ACC112 (cell line): ENCODE results near the gene SMDT1.
"Not testable (repeated sequence)": the region's sequence is repeated elsewhere in the genome, so short reads cannot be mapped to it uniquely, and the experiment has no call there.

ENCODE experiments used
- H2AFZ ChIP-seq: fragments of 200-600 bp; sonication (generic); one replicate; pipeline ENCODE4 v1.6.0; 2017; ENCODE audit warnings: antibody characterized with exemption, low read length; ENCODE audit not compliant: unreplicated experiment
- H3K27ac ChIP-seq: fragments of 200-600 bp; sonication (generic); 2 replicates; pipeline ENCODE4 v1.5.1; 2014; ENCODE audit warnings: low read depth, mild to moderate bottlenecking, antibody characterized with exemption, low read length, moderate library complexity
- H3K27me3 ChIP-seq: fragments of 200-600 bp; sonication (generic); 2 replicates; pipeline ENCODE4 v1.6.1; 2014; ENCODE audit warnings: mild to moderate bottlenecking, antibody characterized with exemption, low read length, moderate library complexity, mixed read lengths; ENCODE audit not compliant: insufficient read depth
- H3K36me3 ChIP-seq: fragments of 200-600 bp; sonication (generic); 2 replicates; pipeline ENCODE4 v1.6.1; 2016; ENCODE audit warnings: mild to moderate bottlenecking, antibody characterized with exemption, low read length, moderate library complexity, mixed read lengths; ENCODE audit not compliant: insufficient read depth
- H3K4me1 ChIP-seq: fragments of 200-600 bp; sonication (generic); one replicate; pipeline ENCODE4 v1.6.1; 2016; ENCODE audit warnings: low read length, mixed read lengths; ENCODE audit not compliant: insufficient read depth, unreplicated experiment, control insufficient read depth
- H3K4me3 ChIP-seq: fragments of 200-600 bp; sonication (generic); 2 replicates; pipeline ENCODE4 v1.5.1; 2014; ENCODE audit warnings: mild to moderate bottlenecking, low read depth, low read length
- H3K79me2 ChIP-seq: fragments of 200-600 bp; sonication (generic); one replicate; pipeline ENCODE4 v1.6.0; 2016; ENCODE audit warnings: low read length; ENCODE audit not compliant: control insufficient read depth, unreplicated experiment, insufficient read depth

The SMDT1 gene

GRCh38 chr22:42115420-42115830 lies 35.9 kb downstream of the SMDT1 start:
- not testable (repeated sequence) for H3K4me1 ChIP-seq, H2AFZ ChIP-seq, H3K27me3 ChIP-seq, H3K79me2 ChIP-seq, H3K27ac ChIP-seq, H3K4me3 ChIP-seq, H3K36me3 ChIP-seq

GRCh38 chr22:42116848-42117424 lies 37.4 kb downstream of the SMDT1 start:
- Histone ChIP-seq H3K27me3 (no peaks in the 10 kb centered on the region), H3K36me3 (no peaks in the 10 kb centered on the region), H3K4me1 (no peaks in the 10 kb centered on the region), H2AFZ (no peak overlapping the region), H3K4me3 (no peak overlapping the region), H3K79me2 (no peaks in the 10 kb centered on the region), H3K27ac (no peak overlapping the region)

GRCh38 chr22:42120231-42121021 lies 40.9 kb downstream of the SMDT1 start:
- not testable (repeated sequence) for H3K27ac ChIP-seq, H2AFZ ChIP-seq, H3K27me3 ChIP-seq, H3K4me3 ChIP-seq, H3K36me3 ChIP-seq, H3K79me2 ChIP-seq, H3K4me1 ChIP-seq

GRCh38 chr22:42123529-42123928 lies 44.0 kb downstream of the SMDT1 start:
- not testable (repeated sequence) for H3K27me3 ChIP-seq

GRCh38 chr22:42127606-42128005 lies 48.1 kb downstream of the SMDT1 start:
- H3K79me2 ChIP-seq, result no peaks in the 10 kb centered on the region
- no peak overlapping the region for H3K27ac ChIP-seq
- H3K4me1 ChIP-seq, result no peaks in the 10 kb centered on the region
- no peak overlapping the region for H3K4me3 ChIP-seq
- H2AFZ ChIP-seq, result no peak overlapping the region
- H3K36me3 ChIP-seq, result no peaks in the 10 kb centered on the region
- no peaks in the 10 kb centered on the region for H3K27me3 ChIP-seq

More at GRCh38 chr22:42123529-42123928, 44.0 kb downstream of the SMDT1 start:
- not testable (repeated sequence) for H3K4me1 ChIP-seq, H3K79me2 ChIP-seq, H3K36me3 ChIP-seq, H2AFZ ChIP-seq, H3K27ac ChIP-seq, H3K4me3 ChIP-seq

- H3K79me2 ChIP-seq, H3K27me3 ChIP-seq, H2AFZ ChIP-seq: not testable (repeated sequence)
These were observed 48.5 kb downstream of the SMDT1 start for GRCh38 chr22:42128007-42128406.

GRCh38 chr22:42128776-42129694 lies 49.5 kb downstream of the SMDT1 start:
- H3K36me3 ChIP-seq, H3K4me1 ChIP-seq, H2AFZ ChIP-seq, H3K4me3 ChIP-seq, H3K27ac ChIP-seq, H3K27me3 ChIP-seq, H3K79me2 ChIP-seq: not testable (repeated sequence)

More at GRCh38 chr22:42128007-42128406, 48.5 kb downstream of the SMDT1 start:
- not testable (repeated sequence) for H3K4me1 ChIP-seq, H3K36me3 ChIP-seq, H3K4me3 ChIP-seq, H3K27ac ChIP-seq

- not testable (repeated sequence) for H3K4me3 ChIP-seq, H3K36me3 ChIP-seq, H3K27me3 ChIP-seq, H2AFZ ChIP-seq, H3K79me2 ChIP-seq, H3K4me1 ChIP-seq, H3K27ac ChIP-seq
These were observed 50.7 kb downstream of the SMDT1 start for GRCh38 chr22:42130182-42130581.

- H2AFZ ChIP-seq, H3K27ac ChIP-seq, H3K4me3 ChIP-seq, H3K27me3 ChIP-seq, H3K36me3 ChIP-seq, H3K79me2 ChIP-seq, H3K4me1 ChIP-seq: not testable (repeated sequence)
These were observed 51.3 kb downstream of the SMDT1 start, which contains the start of gene CYP2D6 for GRCh38 chr22:42130639-42131431. Gene CYP2D6 (minus strand): TSS chr22:42130810. CDS start chr22:42130791, 19 bp downstream.

- Histone ChIP-seq H3K27ac (no peak overlapping the region), H2AFZ (no peak overlapping the region), H3K36me3 (no peaks in the 10 kb centered on the region), H3K79me2 (no peaks in the 10 kb centered on the region), H3K4me3 (no peak overlapping the region), H3K27me3 (no peaks in the 10 kb centered on the region), H3K4me1 (no peaks in the 10 kb centered on the region)
These were observed 52.1 kb downstream of the SMDT1 start for GRCh38 chr22:42131562-42131961.
